ENCODE data around the gene LDB2.

LDB2 gene

GRCh38 chr4:16745887-16746286 lies 152.6 kb downstream of the LDB2 start:
- DNase-seq = no peak

DNA sequence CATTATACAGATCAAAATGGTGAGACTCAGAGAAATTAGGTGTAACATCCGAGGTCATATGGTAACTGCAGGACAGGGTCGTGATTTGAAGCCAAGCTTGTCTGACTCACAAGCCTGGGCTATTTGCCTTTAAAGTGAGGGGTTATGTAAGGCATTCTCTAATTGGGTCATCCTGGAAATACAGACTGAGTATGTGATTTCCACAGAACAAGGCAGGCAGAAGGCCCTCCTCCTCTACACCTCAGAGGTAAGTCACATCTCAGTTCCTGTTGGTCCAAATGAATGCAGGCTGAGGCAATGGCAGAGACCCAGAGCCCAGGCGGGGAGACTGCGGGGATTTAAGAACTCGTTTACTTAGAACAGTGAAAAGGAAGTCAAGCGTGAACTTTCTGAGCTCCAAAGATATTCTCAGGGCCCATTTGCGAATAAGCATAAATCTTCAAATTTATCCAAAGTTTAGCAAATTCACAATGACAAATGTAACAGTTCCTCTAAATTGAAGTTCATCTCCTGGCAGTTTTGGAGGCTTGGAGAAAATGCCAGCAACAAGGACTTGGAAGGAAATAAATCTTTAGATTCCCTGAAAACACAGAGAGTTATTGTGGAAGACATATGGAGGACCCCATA lies 153.3 kb downstream of the LDB2 start:
- no peak for DNase-seq

- DNase-seq = no peak
Observed at GRCh38 chr4:16741287-16741686, 157.2 kb downstream of the LDB2 start.

- DNase-seq = no peak
Observed at GRCh38 chr4:16739997-16740624, 158.3 kb downstream of the LDB2 start.

DNA sequence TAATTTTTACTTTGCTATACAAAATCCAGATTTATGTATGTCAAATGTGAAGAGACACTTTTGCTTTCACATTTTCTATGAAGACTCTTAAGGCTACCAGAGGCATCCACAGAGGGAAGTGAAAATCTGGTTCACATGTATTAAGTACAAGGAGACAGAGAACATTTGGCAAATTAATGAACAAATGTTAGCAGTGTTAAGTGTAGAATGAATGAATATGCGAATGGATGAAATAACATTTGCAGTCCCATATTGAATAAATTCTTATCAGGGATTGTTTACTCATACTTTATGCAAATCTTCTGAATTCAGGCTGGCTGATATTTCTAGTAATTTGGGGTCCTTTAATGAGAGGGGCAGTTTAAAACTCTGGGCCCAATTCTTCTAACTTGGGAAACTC lies 159.9 kb downstream of the LDB2 start:
- DNase-seq = no peak

- DNase-seq = no peak
Observed at GRCh38 chr4:16733509-16733908, 164.9 kb downstream of the LDB2 start.

- DNase-seq = no peak
Observed at GRCh38 chr4:16732741-16733140, 165.7 kb downstream of the LDB2 start.

DNA sequence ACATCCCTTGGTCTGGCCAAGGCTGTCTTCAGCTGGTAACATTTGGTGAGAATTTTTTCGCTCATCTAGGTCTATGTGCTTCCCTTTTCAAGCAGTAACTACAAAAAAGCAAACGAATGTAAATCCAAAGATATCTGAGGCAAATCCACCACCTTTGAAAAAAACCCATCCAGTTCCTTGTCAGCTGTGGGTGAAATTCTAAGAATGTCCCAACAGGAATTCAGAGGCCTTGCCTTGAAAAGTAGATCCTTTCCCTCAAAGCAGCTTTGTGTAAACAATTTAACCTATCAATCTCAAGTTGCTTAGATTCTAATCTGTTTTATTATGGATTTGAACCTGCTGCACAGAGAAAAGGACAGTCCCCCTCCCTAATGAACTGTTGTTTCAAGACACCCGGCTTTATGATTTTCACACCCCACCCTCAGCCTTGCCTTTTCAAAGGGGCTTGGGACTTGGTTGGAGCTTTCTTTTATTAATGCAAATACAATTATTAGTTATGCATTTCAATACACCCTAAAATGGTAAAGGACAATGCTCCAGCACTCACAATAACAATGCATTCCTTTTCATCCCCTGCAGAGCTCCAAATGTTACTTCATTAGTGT lies 166.6 kb downstream of the LDB2 start:
- no peak for DNase-seq

- DNase-seq = no peak
Observed at GRCh38 chr4:16730522-16731205, 167.8 kb downstream of the LDB2 start.

DNA sequence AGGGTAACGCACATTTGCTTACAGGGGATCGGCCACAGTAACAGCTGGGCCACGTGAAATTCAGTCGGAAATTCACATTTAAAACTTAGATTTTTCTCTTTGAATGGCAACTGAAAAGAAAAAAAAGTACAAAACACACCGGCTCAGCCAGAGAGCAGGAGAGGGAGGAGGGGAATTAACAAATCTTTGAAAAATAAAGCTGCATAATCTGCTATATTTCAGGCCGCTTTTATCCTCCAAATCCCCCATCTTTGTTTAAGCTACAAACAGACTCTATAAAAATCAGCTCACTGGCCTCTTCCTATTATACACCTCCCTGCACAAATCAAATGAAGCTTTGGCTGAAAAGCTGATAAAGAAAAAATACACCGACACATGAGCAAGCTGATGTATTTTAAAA lies 169.1 kb downstream of the LDB2 start:
- no peak for DNase-seq

DNA sequence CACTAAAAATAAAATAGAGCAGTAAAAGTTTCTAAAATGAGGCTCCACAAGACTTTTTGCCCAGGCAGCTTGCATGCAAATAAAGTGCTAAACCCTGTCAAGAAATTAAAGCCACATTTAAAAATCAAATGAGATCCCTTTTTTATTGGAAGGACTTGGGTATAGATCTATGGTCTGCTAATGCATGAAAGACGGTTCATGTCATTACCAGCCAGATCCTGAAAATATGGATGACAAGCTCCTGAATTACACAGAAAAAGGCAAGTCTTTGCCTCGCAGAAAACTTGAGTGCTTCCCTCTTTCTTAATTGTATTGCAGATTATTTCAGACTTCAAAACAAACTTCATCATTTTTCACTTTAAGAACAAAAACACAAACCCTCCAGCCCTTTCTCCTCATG lies 169.6 kb downstream of the LDB2 start:
- no peak for DNase-seq

DNA sequence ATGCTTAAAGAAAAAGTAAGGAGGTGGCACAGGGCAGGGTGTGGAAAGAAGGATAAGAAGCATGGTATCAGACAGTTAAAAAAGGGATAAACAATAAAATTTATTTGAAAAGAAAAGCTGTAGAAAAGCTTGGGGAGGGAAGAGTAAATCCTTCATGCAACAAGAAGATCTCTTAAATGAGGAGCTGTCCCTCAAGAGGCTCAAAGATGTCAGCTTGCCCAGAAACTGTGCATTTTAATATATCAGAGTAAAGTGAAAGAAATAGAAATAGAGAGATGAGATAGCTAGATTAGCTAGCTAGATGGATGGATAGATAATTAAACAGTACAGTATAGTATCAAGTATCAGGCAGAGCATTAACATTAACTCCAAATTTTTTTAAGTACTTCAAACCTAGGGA lies 170.3 kb downstream of the LDB2 start:
- DNase-seq = no peak

DNA sequence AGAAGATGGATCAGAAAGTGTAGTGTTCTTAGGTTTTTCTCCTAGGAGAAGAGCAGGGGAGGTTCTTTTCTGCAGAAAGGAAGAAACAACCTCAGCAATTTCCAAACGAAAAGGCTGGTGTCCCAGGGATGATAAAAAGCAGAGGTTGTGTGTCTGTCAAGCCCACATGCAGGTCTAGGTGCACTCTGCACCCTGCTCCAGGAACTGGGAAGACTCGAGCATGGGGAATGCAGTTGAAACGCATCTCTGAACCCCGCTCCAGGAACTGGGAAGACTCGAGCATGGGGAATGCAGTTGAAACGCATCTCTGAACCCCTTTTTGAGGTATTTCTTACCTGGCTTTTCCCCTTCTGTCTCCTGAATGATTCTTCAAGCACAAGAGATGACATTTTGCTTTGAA lies 171.2 kb downstream of the LDB2 start:
- DNase-seq = no peak

GRCh38 chr4:16726368-16727050 lies 171.9 kb downstream of the LDB2 start:
- no peak for DNase-seq

- no peak for DNase-seq
Observed at GRCh38 chr4:16725252-16725651, 173.2 kb downstream of the LDB2 start.

DNA sequence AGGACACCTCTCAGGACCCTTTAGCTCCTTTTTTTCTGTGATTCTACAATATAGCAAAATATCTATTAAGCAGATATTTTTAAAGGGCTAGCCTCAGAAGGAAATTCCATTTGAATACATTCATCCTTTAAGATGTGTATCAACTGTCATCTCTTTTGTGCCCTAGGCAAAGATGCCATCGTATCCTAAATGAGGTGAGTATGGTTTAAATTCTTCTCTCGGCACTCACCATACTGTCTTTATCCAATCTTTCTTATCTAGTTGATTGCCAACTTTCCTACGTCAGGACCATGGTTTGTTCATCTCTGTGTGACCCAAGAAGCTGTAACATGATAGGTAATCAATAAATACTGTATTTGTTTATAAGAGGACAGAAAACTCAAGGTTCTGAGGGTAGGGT lies 176.0 kb downstream of the LDB2 start:
- no peak for DNase-seq

- DNase-seq = no peak
Observed at GRCh38 chr4:16721613-16722291, 176.7 kb downstream of the LDB2 start.

DNA sequence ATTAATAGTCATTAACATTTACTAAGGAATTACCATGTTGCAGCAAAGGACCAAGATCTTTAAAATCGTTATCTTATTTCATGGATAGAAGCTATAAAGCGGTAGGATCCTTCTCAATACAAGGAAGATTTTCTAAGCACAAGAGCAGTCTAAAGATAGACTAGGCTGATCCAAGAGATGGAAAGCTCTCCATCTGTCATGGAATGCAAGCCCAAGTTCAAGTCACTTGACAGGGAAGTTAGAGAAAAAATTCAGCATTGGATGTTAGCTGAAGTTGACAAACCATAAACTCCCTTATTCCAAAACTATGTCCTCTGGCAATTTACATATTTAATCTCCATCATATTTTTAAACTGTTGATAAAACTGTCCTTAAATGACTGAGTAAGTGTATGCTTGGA lies 177.7 kb downstream of the LDB2 start:
- DNase-seq = no peak

DNA sequence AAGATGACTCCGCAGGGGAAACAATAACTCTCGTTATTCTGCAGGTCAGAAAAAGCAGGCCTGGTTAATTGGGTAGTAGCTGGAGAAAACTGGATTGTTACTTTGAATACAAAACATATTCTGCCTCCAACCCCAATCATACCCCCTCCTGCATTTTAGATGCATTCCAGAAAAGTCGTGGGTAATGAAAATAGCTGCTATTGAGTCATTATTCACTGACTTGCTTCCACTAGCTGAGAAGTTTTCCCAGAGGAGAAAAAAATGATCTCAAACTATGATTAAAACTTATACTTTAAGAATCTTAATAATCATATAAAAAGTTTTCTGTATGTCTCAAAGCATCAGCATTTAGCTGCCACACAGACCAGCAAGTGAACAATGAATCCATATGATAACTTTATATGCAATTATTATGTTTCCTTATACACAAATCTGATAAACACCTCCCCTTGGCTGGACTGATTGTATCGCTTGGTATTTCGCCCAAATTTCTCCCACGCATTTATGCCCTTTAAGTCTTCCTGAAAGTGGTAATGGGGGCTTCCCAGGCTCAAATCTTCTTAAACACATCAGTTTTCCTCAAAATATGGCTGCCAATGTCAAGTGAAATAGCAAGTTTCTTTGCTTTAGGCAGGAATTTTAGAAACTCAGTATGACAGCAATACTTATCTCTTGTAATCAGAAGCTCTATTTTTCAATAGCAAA lies 181.0 kb downstream of the LDB2 start:
- no peak for DNase-seq

- DNase-seq = no peak
Observed at GRCh38 chr4:16715482-16715881, 183.0 kb downstream of the LDB2 start.

DNA sequence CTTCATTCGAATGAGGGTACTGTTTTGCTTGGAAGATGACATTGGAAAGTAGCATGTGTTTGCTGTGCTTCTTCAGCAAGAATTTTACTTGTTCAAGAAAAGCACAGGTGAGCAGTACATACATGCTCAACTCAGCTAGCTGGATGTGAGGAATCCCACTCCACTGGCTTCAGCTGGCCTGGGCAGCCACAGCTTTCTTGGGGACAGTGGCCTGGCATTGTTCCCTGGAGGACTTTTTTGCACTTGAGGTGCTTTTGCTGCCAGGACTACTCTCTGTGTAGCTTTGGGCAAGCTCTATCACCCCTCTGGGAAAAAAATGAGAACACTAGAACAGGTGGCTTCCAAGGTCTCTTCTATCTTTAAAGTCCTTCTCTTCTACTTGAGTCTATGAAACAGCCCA lies 184.3 kb downstream of the LDB2 start:
- no peak for DNase-seq

DNA sequence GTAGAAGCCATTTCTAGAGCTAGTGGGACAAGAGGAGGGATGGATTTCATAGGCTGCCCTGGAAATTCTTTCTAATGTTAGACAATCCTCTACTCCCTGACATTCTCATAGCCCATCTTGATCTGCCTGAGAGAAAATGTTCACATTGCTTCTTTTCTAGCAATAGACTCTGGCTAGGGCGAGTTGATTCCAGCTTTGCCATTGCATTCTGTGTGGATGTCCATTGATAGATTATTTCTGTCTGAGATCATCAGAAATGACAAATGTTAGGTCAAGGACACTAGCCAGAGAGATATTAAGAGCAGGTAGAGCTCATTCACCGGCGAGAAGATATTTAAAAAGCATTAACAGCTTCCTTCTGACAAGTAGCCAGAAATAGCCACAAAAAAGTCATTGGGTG lies 184.7 kb downstream of the LDB2 start:
- no peak for DNase-seq

Data from CD4-positive, alpha-beta T cell treated with Interleukin-17A for 1 hour (primary cell).